K562 (cell line): ENCODE data around the gene PLXDC2.

Experiments
- CEBPB ChIP-seq: fragments of 450-650 bp; IDR thresholded peaks from 2 replicates; pipeline ENCODE4 v1.6.1; 2016; ENCODE audit warnings: missing genetic modification characterization, missing compliant biosample characterization
- CHD1 ChIP-seq: fragments of 200-600 bp; sonication (generic); IDR thresholded peaks from one replicate; pipeline ENCODE4 v1.6.1; 2012; ENCODE audit warnings: mild to moderate bottlenecking, moderate library complexity, low read length, inconsistent platforms
- ERF ChIP-seq: fragments of 450-650 bp; formaldehyde crosslinking; IDR thresholded peaks from 2 replicates; pipeline ENCODE4 v1.4.0; 2020; ENCODE audit warnings: mild to moderate bottlenecking, mixed read lengths
- POLR2G ChIP-seq: fragments of 200-400 bp; formaldehyde crosslinking; IDR thresholded peaks from 2 replicates; pipeline ENCODE4 v1.6.1; 2017; ENCODE audit warnings: low read depth, mild to moderate bottlenecking, antibody characterized with exemption, low read length, moderate library complexity
- THRAP3 ChIP-seq: fragments of 450-650 bp; IDR thresholded peaks from 2 replicates; pipeline ENCODE4 v1.6.1; 2016; ENCODE audit warnings: mild to moderate bottlenecking, inconsistent platforms, borderline replicate concordance
- TF ChIP-seq, protein P1 (sequence below): fragments of 150-350 bp; conservative IDR thresholded peaks from 2 replicates; pipeline ENCODE4 v1.6.1; 2014; ENCODE audit warnings: low read length

DNA sequence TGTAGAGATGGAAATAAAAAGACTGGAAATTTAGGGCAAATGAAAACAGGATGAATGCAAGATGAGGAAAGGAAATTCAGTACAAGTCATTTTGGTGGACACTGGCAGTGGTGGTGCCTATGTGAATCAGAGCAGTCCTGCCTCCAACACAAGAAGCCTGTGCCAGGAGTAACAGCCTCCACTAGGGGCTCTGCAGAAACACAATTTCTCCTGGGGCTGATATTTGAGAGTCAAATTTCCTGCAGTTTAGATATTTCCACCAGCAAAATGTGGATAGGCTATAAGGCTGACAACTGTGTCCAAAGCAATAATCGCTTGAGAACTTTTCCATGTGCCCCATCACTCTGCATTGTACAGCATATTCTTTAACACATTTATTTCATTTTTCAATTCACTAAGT, 4.7 kb upstream of the PLXDC2 start:
- TF ChIP-seq THRAP3, result no peak
- no peak for TF ChIP-seq CEBPB (tag)
- no peak for TF ChIP-seq CHD1
- TF ChIP-seq ERF (CRISPR knock-in tag), result no peak
- TF ChIP-seq, protein P1, sequence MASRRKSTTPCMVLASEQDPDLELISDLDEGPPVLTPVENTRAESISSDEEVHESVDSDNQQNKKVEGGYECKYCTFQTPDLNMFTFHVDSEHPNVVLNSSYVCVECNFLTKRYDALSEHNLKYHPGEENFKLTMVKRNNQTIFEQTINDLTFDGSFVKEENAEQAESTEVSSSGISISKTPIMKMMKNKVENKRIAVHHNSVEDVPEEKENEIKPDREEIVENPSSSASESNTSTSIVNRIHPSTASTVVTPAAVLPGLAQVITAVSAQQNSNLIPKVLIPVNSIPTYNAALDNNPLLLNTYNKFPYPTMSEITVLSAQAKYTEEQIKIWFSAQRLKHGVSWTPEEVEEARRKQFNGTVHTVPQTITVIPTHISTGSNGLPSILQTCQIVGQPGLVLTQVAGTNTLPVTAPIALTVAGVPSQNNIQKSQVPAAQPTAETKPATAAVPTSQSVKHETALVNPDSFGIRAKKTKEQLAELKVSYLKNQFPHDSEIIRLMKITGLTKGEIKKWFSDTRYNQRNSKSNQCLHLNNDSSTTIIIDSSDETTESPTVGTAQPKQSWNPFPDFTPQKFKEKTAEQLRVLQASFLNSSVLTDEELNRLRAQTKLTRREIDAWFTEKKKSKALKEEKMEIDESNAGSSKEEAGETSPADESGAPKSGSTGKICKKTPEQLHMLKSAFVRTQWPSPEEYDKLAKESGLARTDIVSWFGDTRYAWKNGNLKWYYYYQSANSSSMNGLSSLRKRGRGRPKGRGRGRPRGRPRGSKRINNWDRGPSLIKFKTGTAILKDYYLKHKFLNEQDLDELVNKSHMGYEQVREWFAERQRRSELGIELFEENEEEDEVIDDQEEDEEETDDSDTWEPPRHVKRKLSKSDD, result no peak
- no peak for TF ChIP-seq POLR2G
